Uterus (tissue), 4 donors: ENCODE measurements around the gene MAPK10. TPM values are rescaled to one million over a fixed set of nuclear protein-coding genes. Genes with fewer than 3 reads are reported as not detected.
A peak's percentile ranks its signal among the peaks of the same experiment; 100 is the strongest.

Experiments
- DNase-seq, 2 donors: peaks; one replicate each; pipeline ENCODE4 v3.0.0-alpha.2; 2019 to 2020
- H3K27ac ChIP-seq, 2 donors: fragments of 200-600 bp; sonication (generic); 1 replicate in 1 of 2; 2 replicates in 1 of 2; pipeline ENCODE4 v1.5.1; 2016 to 2018
- H3K27me3 ChIP-seq, 2 donors: fragments of 200-600 bp; sonication (generic); one replicate each; pipeline ENCODE4 v1.5.1; 2018 to 2019; ENCODE audit warnings: control low read depth in 1 of 2
- H3K36me3 ChIP-seq, 2 donors: fragments of 200-600 bp; sonication (generic); one replicate each; pipeline ENCODE4 v1.5.1; 2019; ENCODE audit warnings: control low read depth in 1 of 2
- H3K4me1 ChIP-seq, 2 donors: fragments of 200-600 bp; sonication (generic); one replicate each; pipeline ENCODE4 v1.5.1; 2018 to 2019; ENCODE audit warnings: control low read depth in 1 of 2
- H3K4me3 ChIP-seq, 2 donors: fragments of 200-600 bp; sonication (generic); 1 replicate in 1 of 2; 2 replicates in 1 of 2; pipeline ENCODE4 v1.5.1; 2018 to 2019; ENCODE audit warnings: mild to moderate bottlenecking in 1 of 2
- H3K9me3 ChIP-seq, 2 donors: fragments of 200-600 bp; sonication (generic); one replicate each; pipeline ENCODE4 v1.5.1; 2019; ENCODE audit warnings: control low read depth in 1 of 2
- CTCF ChIP-seq, 4 experiments: fragments of 200-600 bp in 2 of 4; fragments of 450-650 bp in 2 of 4; sonication (generic) in 2 of 4; IDR thresholded peaks; one replicate each; pipeline ENCODE4 v1.5.1; 2016 to 2019; ENCODE audit warnings: antibody characterized with exemption in 4 of 4, mild to moderate bottlenecking in 2 of 4, moderate library complexity in 1 of 4
- POLR2A ChIP-seq, 2 donors: fragments of 450-650 bp; IDR thresholded peaks; one replicate each; pipeline ENCODE4 v1.6.1; 2016; ENCODE audit warnings: antibody characterized with exemption in 2 of 2, mild to moderate bottlenecking in 1 of 2, moderate library complexity in 1 of 2
- intact Hi-C: fragments of 100-400 bp; cut with DNase I; formaldehyde crosslinking; loops from one replicate; pipeline ENCODE4 v1.15.1; 2023; ENCODE audit warnings: low total_unique reads
- total RNA-seq, 4 donors: library from RNA; depleted of rRNA in 3 of 4; stranded (reverse); fragments of >200 nt in 3 of 4; gene quantifications; one replicate each; pipeline versions ENCODE4 v1.1.0 to v1.2.4, GENCODE V29; 2014 to 2023
- donor health status: DM: yes; HTN: yes; CAD: no.

MAPK10 gene
- total RNA-seq, 4 donors from 2014 or later, result 38.2 to 144 (median 73.0) TPM

GRCh38 chr4:86118711-86119110 is 241.1 kb downstream of the MAPK10 start:
- TF ChIP-seq POLR2A (IDR thresholded peaks at IDR 0.05) (no peak), CTCF (IDR thresholded peaks at IDR 0.05) (no peak)
- H3K36me3 ChIP-seq, result no peaks in the 10 kb centered on the region
- no peak for DNase-seq
- H3K27me3 ChIP-seq, result no peaks in the 10 kb centered on the region
- intact Hi-C loops, result no loop called here
- no peaks in the 10 kb centered on the region for H3K9me3 ChIP-seq
- no peaks in the 10 kb centered on the region for H3K4me1 ChIP-seq
- H3K4me3 ChIP-seq, result no peak overlapping the region
- no peak overlapping the region for H3K27ac ChIP-seq

GRCh38 chr4:86117705-86118302 is 242.0 kb downstream of the MAPK10 start:
- intact Hi-C loops, result no loop called here
- peak in 1 of 2 donors; percentile 20 for DNase-seq

GRCh38 chr4:86114563-86114962 is 245.3 kb downstream of the MAPK10 start:
- H3K9me3 ChIP-seq, result no peaks in the 10 kb centered on the region
- intact Hi-C loops, result no loop called here
- no peak overlapping the region for H3K4me3 ChIP-seq
- no peaks in the 10 kb centered on the region for H3K36me3 ChIP-seq
- no peaks in the 10 kb centered on the region for H3K4me1 ChIP-seq
- no peaks in the 10 kb centered on the region for H3K27me3 ChIP-seq
- DNase-seq, result no peak
- no peak for TF ChIP-seq POLR2A (IDR thresholded peaks at IDR 0.05)
- no peak for TF ChIP-seq CTCF (IDR thresholded peaks at IDR 0.05)
- no peak overlapping the region for H3K27ac ChIP-seq

More at GRCh38 chr4:86117705-86118302, 242.0 kb downstream of the MAPK10 start:
- Histone ChIP-seq H3K9me3 (no peaks in the 10 kb centered on the region), H3K4me3 (no peak overlapping the region), H3K27ac (no peak overlapping the region), H3K27me3 (no peaks in the 10 kb centered on the region), H3K4me1 (no peaks in the 10 kb centered on the region), H3K36me3 (no peaks in the 10 kb centered on the region)
- no peak for TF ChIP-seq CTCF (IDR thresholded peaks at IDR 0.05)
- no peak for TF ChIP-seq POLR2A (IDR thresholded peaks at IDR 0.05)

GRCh38 chr4:86108834-86109233 is 251.0 kb downstream of the MAPK10 start:
- intact Hi-C loops, result no loop called here
- H3K4me1 ChIP-seq, result no peaks in the 10 kb centered on the region
- peak overlapping the region in 1 of 2 donors; percentile 16 for H3K27ac ChIP-seq
- H3K27me3 ChIP-seq, result no peaks in the 10 kb centered on the region
- no peak for DNase-seq
- no peaks in the 10 kb centered on the region for H3K9me3 ChIP-seq
- H3K36me3 ChIP-seq, result no peaks in the 10 kb centered on the region
- TF ChIP-seq CTCF (IDR thresholded peaks at IDR 0.05) (no peak), POLR2A (IDR thresholded peaks at IDR 0.05) (no peak)
- H3K4me3 ChIP-seq, result no peak overlapping the region

GRCh38 chr4:86108137-86108536 is 251.7 kb downstream of the MAPK10 start:
- no peak for DNase-seq
- TF ChIP-seq POLR2A (IDR thresholded peaks at IDR 0.05) (no peak), CTCF (IDR thresholded peaks at IDR 0.05) (no peak)
- Histone ChIP-seq H3K4me1 (no peaks in the 10 kb centered on the region), H3K27me3 (no peaks in the 10 kb centered on the region), H3K27ac (peak overlapping the region in 1 of 2 donors; percentile 16), H3K9me3 (no peaks in the 10 kb centered on the region), H3K4me3 (no peak overlapping the region), H3K36me3 (no peaks in the 10 kb centered on the region)
- intact Hi-C loops, result no loop called here
